Neural crest cell (in vitro differentiated cells): Measurements from ENCODE around the gene DHX16. TPM values are rescaled to one million over a fixed set of nuclear protein-coding genes. Genes with fewer than 3 reads are reported as not detected.

Experiments used
- DNase-seq: peaks from one replicate; pipeline ENCODE4 v3.0.0; 2021; ENCODE audit warnings: low read depth, mixed read lengths, low spot score
- H3K27ac Mint-ChIP-seq: one replicate; pipeline ENCODE4 v1.8.0; 2021; ENCODE audit warnings: mild to moderate bottlenecking, mixed read lengths; ENCODE audit not compliant: unreplicated experiment
- H3K27me3 Mint-ChIP-seq: 2 replicates; pipeline ENCODE4 v1.8.0; 2021; ENCODE audit warnings: low read depth, mild to moderate bottlenecking, mixed read lengths
- H3K36me3 Mint-ChIP-seq: 2 replicates; pipeline ENCODE4 v1.8.0; 2021; ENCODE audit warnings: low read depth, mild to moderate bottlenecking, mixed read lengths
- H3K4me1 Mint-ChIP-seq: 2 replicates; pipeline ENCODE4 v1.8.0; 2021; ENCODE audit warnings: mixed read lengths
- H3K4me3 Mint-ChIP-seq: one replicate; pipeline ENCODE4 v1.8.0; 2021; ENCODE audit warnings: mild to moderate bottlenecking, mixed read lengths
- H3K9me3 Mint-ChIP-seq: 2 replicates; pipeline ENCODE4 v1.8.0; 2021; ENCODE audit warnings: mixed read lengths
- CTCF ChIP-seq: fragments of 200-600 bp; sonication (generic); conservative IDR thresholded peaks from 2 replicates; pipeline ENCODE4 v1.5.0; 2021; ENCODE audit warnings: antibody characterized with exemption, mild to moderate bottlenecking
- total RNA-seq: library from RNA; stranded (reverse); gene quantifications from 2 replicates; pipeline ENCODE4 v1.2.1, GENCODE V29; 2021

The DHX16 gene
- total RNA-seq, 1 donor from 2014 or later, result 30.3 TPM

- Mint-ChIP-seq H3K4me1 (peaks cover 34% of the 10 kb centered on the region), H3K27me3 (peaks cover 27% of the 10 kb centered on the region), H3K4me3 (peak overlapping the region; percentile 99), H3K36me3 (peaks cover 29% of the 10 kb centered on the region), H3K27ac (no peak overlapping the region), H3K9me3 (peaks cover 2% of the 10 kb centered on the region)
- no peak for DNase-seq
- no peak for TF ChIP-seq CTCF
These were observed 53.2 kb downstream of the DHX16 start for GRCh38 chr6:30619561-30619960.

- Mint-ChIP-seq H3K4me3 (peak overlapping the region; percentile 99), H3K27ac (peak overlapping the region; percentile 39), H3K36me3 (peaks cover 34% of the 10 kb centered on the region), H3K27me3 (peaks cover 30% of the 10 kb centered on the region), H3K9me3 (peaks cover 2% of the 10 kb centered on the region), H3K4me1 (peaks cover 44% of the 10 kb centered on the region)
- TF ChIP-seq CTCF, result no peak
- DNase-seq, result no peak
These were observed 54.5 kb downstream of the DHX16 start for GRCh38 chr6:30618270-30618797.

DNA sequence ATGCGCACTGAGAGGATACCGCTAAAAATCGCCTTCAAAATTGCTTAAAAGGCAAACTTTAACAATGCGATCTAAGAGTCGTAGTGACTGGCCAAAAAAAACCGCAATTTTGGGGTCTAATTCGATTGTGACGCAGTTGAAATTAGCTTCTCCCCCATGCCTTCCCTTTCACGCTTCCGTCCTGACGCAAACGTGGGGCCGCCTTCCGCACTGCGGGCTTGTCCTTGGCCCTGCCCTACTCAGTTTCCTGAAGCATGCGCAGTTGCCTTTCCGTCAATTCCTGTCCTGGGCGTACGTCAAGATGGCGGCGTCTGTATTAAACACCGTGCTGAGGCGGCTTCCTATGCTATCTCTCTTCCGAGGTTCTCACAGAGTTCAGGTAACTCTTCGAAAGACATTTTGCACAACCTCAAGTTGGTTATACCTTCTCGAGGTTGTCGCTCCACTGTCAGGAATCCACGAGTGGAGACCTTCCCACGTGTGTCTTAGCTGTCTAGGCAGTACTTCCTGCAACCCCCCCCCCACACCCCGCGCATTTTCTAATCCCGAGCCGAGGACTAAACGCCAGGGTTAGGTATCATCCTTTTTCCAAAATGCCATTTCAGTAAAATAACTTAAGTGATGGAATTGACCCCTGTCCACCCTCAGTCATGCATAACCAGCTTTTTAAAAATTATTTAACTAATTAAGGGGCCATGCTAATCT is 55.1 kb downstream of the DHX16 start, which contains the start of gene MRPS18B:
MRPS18B (plus strand) TSS at position 276 of the 705 bp plus-strand sequence; CDS start at position 302, 26 bp downstream.
- Mint-ChIP-seq H3K9me3 (peaks cover 2% of the 10 kb centered on the region), H3K36me3 (peaks cover 35% of the 10 kb centered on the region), H3K27me3 (peaks cover 30% of the 10 kb centered on the region), H3K4me3 (peak within 1 kb of the TSS; percentile 99), H3K27ac (peak within 1 kb of the TSS; percentile 97), H3K4me1 (peaks cover 50% of the 10 kb centered on the region)
- no peak for TF ChIP-seq CTCF
- DNase-seq, result peak; percentile 90

DNA sequence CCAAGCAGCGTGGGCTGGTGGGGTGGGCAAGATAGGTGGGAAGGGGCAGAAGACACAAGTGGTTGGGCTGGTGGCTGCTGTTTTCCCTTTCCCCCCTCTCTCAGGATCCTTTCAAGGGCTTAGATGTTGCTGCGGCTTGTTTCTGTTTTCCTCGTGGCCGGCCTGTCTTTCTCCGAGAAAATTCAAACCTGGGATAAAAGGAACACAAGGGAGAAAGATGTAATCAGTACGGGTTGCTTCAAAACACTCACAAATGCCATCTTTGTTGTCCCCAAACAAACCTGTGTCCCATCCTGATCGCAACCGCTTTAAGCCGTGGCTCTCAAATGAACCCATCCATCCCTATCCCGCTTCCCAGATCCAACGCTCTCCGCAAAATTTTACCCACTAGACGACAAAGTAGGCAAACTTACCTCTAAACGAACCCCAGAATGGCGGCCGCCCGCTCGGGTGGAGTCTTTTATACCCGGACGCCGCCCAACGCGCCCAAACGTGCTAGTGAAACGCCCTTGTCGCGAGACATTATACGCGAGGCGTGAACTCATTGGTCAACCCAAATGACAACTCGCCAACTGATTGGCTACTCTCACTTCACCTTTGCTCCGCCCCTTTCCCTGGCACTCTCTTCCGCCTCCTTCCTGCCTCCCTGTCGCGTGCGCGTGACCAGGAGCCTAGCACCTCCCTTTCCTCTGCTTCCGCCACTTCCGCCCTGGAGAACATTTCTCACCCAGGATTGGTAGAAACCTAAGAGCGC is 55.8 kb downstream of the DHX16 start, which contains the start of gene PPP1R10:
PPP1R10 (minus strand) TSS at position 433 of the 754 bp plus-strand sequence. CDS start 7,299 bp downstream, outside the sequence.
- Mint-ChIP-seq H3K27me3 (peaks cover 30% of the 10 kb centered on the region), H3K27ac (peak within 1 kb of the TSS; percentile 97), H3K9me3 (peaks cover 2% of the 10 kb centered on the region), H3K36me3 (peaks cover 35% of the 10 kb centered on the region), H3K4me3 (peak within 1 kb of the TSS; percentile 99), H3K4me1 (peaks cover 57% of the 10 kb centered on the region)
- peak; percentile 96 for DNase-seq
- TF ChIP-seq CTCF, result no peak

- DNase-seq, result peak; percentile 20
- H3K4me3 Mint-ChIP-seq, result peak overlapping the region; percentile 99
- peak overlapping the region; percentile 97 for H3K27ac Mint-ChIP-seq
- TF ChIP-seq CTCF, result no peak
- peaks cover 30% of the 10 kb centered on the region for H3K27me3 Mint-ChIP-seq
- peaks cover 65% of the 10 kb centered on the region for H3K4me1 Mint-ChIP-seq
- peaks cover 2% of the 10 kb centered on the region for H3K9me3 Mint-ChIP-seq
- peaks cover 35% of the 10 kb centered on the region for H3K36me3 Mint-ChIP-seq
These were observed 56.6 kb downstream of the DHX16 start for GRCh38 chr6:30615958-30616810.
